Activated T-helper 9 cell treated with anti-CD3 and anti-CD28 coated beads, Interleukin-2, amount 50 U/mL, for 16 hours (primary cell): ENCODE measurements around the gene SUPT20HL1.
"Not testable (repeated sequence)": the region's sequence is repeated elsewhere in the genome, so short reads cannot be mapped to it uniquely, and the experiment has no call there.

ENCODE experiments used
- DNase-seq: peaks from one replicate; pipeline ENCODE4 v3.0.0-alpha.2; 2020; ENCODE audit warnings: low read depth

The SUPT20HL1 gene

GRCh38 chrX:24360272-24360671 lies at the start of gene SUPT20HL1:
TSS of gene SUPT20HL1 (plus strand) at chrX:24360639. CDS start at chrX:24362761, 2,122 bp downstream.
- no peak for DNase-seq

DNA sequence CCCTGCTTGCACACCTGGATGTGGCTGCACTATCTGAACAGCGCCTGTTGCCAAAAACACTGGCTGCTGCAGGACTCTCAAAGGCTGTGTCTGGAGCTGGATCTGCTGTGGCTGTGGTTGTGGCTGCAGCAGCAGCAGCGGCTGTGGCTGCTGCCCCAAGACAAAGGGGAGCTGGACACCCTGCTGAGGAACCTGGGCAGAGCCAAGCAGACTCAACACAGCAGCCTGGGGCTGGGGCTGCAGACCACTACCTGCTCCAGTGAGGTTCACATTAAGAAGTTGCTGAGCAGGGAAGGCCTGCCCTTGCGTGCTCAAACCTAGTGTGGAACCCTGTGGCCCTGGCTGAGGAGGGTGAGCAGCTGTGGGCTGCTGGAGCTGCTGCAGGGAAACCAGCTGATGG lies 49.5 kb upstream of the SUPT20HL1 start:
- not testable (repeated sequence) for DNase-seq

DNA sequence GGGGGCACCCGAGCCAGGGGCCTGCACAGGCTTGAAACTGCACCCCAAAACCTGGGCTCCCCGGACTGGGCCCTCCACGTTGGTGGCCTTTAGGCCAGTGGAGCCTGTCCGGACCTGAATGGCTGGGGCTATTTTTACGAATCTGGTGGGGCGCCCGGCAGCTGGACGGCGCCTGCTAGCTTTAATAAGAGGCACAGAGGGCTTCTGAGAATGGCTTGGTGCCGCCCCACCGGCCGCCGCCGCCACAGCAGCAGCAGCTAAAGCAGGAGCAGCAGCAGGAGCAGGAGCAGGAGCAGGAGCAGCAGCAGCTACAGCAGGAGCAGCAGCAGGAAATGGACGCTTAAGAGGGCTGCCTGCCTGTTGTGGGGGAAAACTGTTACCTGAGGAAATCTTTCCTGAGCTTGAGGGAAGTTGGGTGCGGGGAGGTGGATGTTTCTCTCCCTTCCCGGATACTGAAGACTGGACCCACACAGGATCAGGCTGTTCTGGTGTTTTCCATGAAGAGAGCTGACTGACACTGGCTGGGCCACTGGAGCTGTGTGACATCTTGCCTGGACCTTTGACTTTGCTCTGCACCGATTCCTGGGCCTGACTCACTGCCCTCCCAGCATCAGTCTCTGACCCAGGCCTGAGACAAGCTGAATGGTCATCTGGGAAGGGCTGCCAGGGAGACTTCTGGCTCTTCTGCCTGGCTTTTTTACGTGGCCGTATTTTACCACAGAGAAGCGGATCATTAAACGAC lies 48.8 kb upstream of the SUPT20HL1 start:
- not testable (repeated sequence) for DNase-seq

- not testable (repeated sequence) for DNase-seq
Observed at GRCh38 chrX:24312249-24312607, 48.2 kb upstream of the SUPT20HL1 start.

DNA sequence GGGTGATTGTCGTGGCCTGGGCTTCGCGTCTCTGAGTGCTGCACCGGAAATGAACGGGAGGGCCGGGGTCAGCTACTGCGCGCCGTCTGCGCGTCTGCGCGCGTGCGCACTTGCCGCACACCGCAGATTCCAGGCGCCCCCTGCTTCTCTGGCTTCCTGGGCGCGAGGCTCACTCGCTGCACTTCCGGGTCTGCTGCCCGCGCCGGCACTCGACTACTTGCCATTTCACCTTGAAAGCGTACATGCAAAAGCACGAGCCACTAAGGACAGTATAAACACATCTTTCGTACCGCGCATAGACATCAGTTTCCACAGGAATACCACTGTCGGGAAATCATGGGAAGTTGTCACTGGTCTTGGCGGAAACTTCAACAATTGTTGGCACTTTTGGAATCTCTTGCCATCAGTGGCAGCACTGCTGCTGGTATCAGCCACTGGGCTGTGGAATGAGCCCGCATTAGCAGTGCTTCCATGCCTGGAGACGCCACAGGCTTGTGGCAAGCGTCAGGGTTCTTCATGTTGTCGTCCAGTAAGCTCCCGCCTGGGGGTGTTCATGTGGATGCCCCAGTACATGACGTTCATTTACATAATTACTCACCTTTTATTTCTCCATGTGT lies 46.3 kb upstream of the SUPT20HL1 start, which contains the start of gene SUPT20HL2:
SUPT20HL2 (minus strand) TSS at position 51 of the 617 bp plus-strand sequence. CDS start 754 bp downstream, outside the sequence.
- no peak for DNase-seq

- no peak for DNase-seq
Observed at GRCh38 chrX:24316111-24316510, 44.3 kb upstream of the SUPT20HL1 start.

- DNase-seq = no peak
Observed at GRCh38 chrX:24317567-24317966, 42.9 kb upstream of the SUPT20HL1 start.

DNA sequence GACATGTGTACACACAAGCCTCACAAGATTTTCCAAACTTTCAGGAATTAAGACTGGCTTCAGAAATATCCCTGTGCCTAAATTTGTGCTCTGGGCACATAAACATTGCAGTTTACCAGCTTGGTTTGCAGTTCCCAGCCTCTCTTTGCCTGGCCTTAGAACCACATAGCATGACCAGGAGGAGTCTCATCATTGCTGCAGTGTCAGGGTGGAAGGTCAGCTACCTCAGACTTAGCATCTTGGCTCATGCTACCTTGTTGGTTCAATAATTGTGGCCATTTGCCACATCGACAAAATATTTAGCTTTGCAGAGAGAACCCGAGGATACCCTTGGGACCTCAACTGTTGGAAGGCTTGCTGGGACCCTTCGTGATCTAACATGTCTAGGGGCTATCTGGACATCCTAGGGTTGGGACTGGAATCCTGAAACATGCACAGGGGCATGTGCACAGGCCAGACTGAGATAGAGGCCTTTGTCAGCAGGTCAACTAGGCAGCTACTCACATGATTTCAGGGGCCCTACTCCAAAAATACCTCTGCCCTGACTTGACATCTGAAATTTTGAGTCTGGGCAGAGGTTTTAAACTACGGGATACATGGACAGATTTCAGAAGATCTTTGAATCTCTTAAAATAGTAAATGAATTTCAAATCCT lies 38.6 kb upstream of the SUPT20HL1 start:
- DNase-seq = no peak

DNA sequence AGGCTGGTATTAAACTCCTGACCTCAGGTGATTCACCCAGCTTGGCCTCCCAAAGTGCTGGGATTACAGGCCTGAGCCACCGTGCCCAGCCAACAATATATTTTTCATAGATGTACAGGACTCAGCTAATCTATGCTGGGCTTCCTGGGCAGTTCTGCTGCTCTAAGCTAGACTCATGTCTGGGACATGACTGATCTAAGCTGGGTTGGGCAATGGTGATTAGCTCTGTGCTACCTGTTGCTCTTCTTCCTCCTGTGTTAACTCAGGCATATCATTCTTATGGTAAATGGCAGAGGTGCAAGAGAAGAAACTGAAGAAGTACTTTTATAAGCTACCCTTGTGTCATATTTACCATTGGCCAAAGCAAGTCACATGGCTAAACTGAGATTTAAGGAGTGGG lies 35.2 kb upstream of the SUPT20HL1 start:
- DNase-seq = no peak

DNA sequence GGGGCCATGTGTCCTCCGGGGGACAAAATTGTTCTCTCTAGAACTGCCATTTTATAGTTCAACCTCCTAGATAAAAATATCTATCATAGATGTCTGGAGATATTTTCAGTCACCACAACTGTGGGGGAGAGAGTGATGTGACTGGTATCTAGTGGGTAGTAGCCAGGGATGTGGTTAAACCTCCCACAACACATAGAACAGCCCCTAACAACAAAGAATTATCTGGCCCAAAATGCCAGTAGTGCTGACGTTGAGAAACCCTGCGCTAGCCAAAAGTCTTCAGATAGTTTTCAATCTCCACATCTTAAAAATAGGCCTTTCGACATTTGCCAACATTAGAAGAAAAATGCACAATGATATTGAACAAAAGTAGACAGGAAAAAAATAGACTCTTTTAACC lies 27.6 kb upstream of the SUPT20HL1 start:
- DNase-seq = no peak

GRCh38 chrX:24333371-24333770 lies 27.1 kb upstream of the SUPT20HL1 start:
- DNase-seq = no peak

DNA sequence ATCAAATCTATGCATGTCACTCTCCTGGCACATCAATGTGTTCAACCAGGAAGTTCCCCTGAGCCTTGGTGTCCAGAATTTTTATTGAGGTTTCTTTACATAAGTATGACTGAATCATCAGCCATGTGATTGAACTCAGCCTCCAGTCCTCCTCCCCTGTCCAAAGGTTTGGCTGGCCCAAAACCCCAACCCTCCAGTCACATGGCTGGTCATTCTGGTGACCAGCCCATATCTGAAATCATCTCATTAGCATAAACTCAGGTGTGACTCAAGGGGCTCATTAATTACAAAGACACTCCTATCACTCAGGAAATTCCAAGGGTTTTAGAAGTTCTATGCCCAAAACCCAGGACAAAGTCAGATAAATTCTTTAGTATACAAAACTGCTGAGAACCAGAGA lies 26.0 kb upstream of the SUPT20HL1 start:
- DNase-seq = no peak

DNA sequence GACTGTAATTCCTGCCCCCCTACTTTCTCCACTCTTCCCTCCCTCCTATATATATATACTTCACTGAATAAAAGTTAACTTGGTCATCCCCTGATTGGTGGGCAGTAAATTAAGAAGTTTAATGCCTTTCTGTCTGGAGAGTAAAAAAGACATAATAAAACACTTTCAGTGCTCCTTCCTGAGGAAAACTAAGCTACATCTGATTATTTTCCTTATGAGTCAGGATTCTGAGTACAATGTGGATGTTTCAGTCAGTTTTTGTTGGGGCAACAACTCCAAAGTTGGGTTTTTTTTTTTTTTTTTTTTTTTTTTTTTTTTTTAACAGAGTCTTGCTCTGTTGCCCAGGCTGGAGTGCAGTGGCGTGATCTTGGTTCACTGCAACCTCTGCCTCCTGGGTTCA lies 24.6 kb upstream of the SUPT20HL1 start:
- no peak for DNase-seq

DNA sequence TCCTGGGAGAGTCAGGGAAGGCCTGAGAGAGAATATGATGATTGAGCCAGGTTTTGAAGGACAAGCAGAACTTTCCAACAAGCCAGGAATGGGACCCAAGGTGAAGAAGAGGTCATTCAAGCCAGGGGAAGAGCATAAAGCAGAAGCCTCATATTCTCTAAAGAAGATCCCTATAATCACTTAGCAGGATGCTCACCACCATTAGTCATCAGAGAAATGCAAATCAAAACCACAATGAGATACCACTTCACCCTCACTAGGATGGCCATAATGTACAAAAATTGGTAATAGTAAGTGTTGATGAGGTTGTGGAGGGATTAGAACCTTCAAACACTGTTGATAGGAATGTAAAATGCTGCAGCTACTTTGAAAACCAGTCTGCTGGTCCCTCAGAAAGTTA lies 20.5 kb upstream of the SUPT20HL1 start:
- DNase-seq = no peak

GRCh38 chrX:24340501-24340900 lies 19.9 kb upstream of the SUPT20HL1 start:
- DNase-seq = no peak

- DNase-seq = no peak
Observed at GRCh38 chrX:24341795-24342194, 18.6 kb upstream of the SUPT20HL1 start.

DNA sequence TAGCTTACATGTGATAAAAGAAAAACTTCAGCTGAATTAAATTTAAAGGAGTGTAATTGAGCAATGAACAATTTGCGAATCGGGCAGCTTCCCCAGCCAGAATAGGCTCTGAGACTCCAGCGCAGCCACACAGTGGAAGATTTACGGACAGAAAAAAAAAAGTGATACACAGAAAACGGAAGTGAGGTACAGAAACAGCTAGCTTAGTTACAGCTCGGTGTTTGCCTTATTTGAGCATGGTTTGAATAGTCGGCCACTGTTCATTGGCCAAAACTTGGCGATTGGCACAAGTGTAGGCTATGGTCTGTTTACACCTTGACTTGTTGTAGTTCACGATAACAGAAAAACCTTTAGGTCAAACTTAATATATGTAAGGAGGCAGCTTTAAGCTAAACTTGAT lies 16.7 kb upstream of the SUPT20HL1 start:
- no peak for DNase-seq

GRCh38 chrX:24347881-24348280 lies 12.6 kb upstream of the SUPT20HL1 start:
- no peak for DNase-seq

- DNase-seq = no peak
Observed at GRCh38 chrX:24350217-24350616, 10.2 kb upstream of the SUPT20HL1 start.

- DNase-seq = no peak
Observed at GRCh38 chrX:24355095-24355494, 5.3 kb upstream of the SUPT20HL1 start.

- DNase-seq = no peak
Observed at GRCh38 chrX:24357106-24357505, 3.3 kb upstream of the SUPT20HL1 start.

DNA sequence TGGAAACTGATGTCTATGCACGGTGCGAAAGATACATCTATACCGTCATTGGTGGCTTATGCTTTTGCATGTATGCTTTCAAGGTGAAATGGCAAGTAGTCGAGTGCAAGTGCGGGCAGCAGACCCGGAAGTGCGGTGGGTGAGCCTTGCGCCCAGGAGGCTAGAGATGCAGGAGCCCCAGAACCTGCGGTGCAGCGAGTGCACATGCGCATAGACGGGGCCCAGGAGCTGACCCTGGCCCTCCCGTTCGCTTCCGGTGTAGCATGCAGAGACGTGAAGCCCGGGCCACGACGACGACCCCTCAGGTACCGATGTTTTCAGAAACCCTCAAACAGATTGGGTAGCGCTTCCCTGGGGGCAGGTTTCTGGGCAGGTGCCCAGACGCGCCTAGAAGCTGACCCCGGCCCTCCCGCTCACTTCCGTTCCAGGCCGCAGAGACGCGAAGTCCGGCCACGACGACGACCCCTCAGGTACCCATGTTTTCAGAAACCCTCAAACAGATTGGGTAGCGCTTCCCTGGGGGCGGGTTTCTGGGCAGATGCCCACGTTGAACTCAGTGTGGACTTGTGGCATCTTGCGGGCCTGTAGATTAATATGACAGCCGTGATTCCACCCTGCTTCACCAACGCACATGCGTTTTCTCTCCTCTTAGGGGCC lies 1.8 kb downstream of the SUPT20HL1 start:
- not testable (repeated sequence) for DNase-seq
